ENCODE data around the gene TMEM269. TPM values are rescaled to one million over a fixed set of nuclear protein-coding genes. Genes with fewer than 3 reads are reported as not detected.
"Not testable (repeated sequence)": the region's sequence is repeated elsewhere in the genome, so short reads cannot be mapped to it uniquely, and the experiment has no call there.

Gene TMEM269
- total RNA-seq, 1 donor from 2014 or later, result 0.06 TPM

GRCh38 chr1:42774928-42775526 is 9.8 kb upstream of the TMEM269 start:
- no peak for DNase-seq (ENCODE audit: low spot score)

GRCh38 chr1:42776502-42776901 is 8.3 kb upstream of the TMEM269 start:
- no peak for DNase-seq (ENCODE audit: low spot score)

DNA sequence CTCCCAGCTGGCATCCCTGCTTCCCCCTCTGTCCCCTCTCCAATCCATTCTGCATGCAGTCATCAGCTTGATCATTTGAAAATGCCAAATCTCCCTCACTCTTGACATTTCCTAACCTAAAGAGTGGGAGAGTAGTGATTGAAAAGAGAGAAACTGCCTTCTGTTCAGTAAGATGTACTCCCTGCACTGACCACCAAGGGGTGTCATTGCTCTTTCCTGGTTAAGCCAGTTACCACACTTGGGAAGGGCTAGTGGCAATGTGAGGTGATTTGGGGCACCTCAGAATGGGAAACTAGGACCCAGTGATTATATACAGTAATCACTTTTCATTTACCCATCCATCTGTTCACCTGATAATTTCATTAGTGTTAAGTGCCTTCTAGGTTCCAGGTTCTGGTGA is 6.9 kb upstream of the TMEM269 start:
- no peak for DNase-seq (ENCODE audit: low spot score)

DNA sequence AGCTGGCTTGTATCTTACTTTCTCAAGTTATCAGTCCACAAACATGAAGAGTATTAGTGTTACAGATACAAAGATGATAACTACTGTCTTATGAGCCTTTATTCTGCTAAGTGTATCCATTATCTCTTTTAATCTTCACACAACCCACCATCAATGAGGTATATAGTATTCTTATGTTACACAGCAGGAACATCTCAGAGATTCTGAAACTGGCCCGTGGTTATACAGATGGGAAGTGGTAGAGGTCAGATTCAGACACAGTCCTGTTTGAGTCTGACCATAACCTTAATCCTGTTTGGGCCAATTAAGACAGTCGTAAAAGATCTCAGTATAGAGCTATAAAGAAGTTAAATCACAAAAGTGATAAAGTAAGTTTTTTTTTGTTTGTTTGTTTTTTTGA is 5.1 kb upstream of the TMEM269 start:
- no peak for DNase-seq (ENCODE audit: low spot score)

DNA sequence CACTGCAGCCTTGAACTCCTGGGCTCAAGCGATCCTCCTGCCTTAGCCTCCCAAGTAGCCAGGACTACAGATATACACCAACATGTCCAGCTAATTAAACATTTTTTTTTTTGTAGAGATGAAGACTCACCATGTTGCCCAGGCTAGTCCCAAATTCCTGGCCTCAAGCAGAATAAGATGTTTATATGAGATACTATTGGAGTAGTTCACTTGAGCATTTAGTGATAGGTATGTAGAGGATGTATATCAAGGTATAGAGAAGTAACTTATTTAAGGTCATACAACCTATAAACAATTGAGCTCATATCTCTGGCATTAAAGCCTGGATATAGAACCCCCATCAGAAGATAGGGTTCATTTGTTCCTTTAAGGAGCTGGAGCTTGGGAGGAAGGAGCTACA is 4.6 kb upstream of the TMEM269 start:
- no peak for DNase-seq (ENCODE audit: low spot score)

- no peak for DNase-seq (ENCODE audit: low spot score)
Observed at GRCh38 chr1:42783092-42783491, 1.7 kb upstream of the TMEM269 start.

GRCh38 chr1:42784547-42784945 is 245 bp upstream of the TMEM269 start:
- DNase-seq (ENCODE audit: low spot score), result no peak

- no peak for DNase-seq (ENCODE audit: low spot score)
Observed at GRCh38 chr1:42786097-42786496, 1.3 kb downstream of the TMEM269 start.

- DNase-seq (ENCODE audit: low spot score), result no peak
Observed at GRCh38 chr1:42788021-42788420, 3.2 kb downstream of the TMEM269 start.

DNA sequence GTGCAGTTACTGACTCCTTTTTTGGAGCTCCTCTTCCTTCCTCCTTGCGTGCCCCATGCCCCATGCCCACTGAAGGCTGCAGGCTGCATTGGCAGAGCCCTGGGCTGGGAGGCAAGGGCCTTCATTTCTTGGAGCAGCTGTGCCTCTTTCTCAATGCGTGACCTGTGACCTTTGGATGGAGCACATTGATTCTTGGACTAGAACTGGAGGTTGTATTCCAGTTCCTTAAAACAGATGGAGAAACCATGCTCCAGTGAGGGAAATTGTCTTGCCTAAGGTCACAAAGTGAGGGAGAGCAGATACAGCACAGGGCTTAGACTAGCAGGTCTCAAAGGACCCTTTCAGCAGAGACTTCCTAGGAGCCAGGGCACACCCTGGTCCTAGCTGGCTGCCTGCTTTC is 9.0 kb downstream of the TMEM269 start:
- no peak for DNase-seq (ENCODE audit: low spot score)

DNA sequence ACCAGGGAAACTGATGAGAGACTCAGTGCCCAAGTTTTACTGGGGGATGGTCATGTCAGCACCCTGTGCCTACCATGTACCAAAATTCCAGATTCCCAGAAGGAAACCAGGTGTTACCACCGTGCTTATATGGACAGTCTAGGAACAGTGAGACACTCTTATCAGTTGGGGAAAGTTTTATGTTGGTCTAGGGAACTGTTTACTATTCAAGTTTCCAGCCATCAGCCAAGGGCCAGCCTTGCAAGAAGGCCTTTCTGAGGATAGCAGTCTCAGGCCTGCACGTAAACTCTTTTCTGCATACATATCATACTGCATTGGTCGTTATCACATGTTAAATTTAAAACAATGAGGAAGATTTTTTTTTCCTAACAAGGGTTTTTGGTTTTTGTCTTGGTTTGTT is 12.6 kb downstream of the TMEM269 start:
- no peak for DNase-seq (ENCODE audit: low spot score)

GRCh38 chr1:42797979-42798378 is 13.2 kb downstream of the TMEM269 start:
- DNase-seq (ENCODE audit: low spot score), result no peak

- no peak for DNase-seq (ENCODE audit: low spot score)
Observed at GRCh38 chr1:42801832-42802473, 17.2 kb downstream of the TMEM269 start.

DNA sequence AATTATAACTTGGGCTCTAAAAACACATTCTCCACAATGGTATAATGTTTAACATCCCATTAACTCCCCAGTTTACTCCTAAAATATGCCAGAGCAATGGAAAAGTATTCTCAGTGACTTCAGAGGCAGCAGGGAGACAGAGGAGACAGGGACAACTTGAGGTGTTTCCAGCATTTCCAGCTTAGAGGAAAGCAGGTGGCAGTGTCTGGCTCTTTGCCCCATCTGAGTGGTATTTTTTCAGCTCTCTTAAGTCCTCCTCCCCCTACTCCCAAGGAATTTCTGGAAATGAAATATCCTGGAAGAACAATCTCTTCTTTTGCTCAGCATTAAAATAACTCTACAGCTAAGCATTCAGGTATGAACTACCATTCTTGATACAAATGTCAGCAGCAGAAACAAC is 21.4 kb downstream of the TMEM269 start:
- DNase-seq (ENCODE audit: low spot score), result no peak

GRCh38 chr1:42806593-42806992 is 21.8 kb downstream of the TMEM269 start:
- DNase-seq (ENCODE audit: low spot score), result no peak

- no peak for DNase-seq (ENCODE audit: low spot score)
Observed at GRCh38 chr1:42807056-42807668, 22.4 kb downstream of the TMEM269 start.

DNA sequence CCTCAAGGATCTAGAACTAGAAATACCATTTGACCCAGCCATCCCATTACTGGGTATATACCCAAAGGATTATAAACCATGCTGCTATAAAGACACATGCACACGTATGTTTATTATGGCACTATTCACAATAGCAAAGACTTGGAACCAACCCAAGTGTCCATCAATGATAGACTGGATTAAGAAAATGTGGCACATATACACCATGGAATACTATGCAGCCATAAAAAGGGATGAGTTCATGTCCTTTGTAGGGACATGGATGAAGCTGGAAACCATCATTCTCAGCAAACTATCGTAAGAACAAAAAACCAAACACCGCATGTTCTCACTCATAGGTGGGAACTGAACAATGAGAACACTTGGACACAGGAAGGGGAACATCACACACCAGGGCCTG is 30.0 kb downstream of the TMEM269 start:
- DNase-seq (ENCODE audit: low spot score), result not testable (repeated sequence)

- DNase-seq (ENCODE audit: low spot score), result no peak
Observed at GRCh38 chr1:42815941-42816584, 31.3 kb downstream of the TMEM269 start.

DNA sequence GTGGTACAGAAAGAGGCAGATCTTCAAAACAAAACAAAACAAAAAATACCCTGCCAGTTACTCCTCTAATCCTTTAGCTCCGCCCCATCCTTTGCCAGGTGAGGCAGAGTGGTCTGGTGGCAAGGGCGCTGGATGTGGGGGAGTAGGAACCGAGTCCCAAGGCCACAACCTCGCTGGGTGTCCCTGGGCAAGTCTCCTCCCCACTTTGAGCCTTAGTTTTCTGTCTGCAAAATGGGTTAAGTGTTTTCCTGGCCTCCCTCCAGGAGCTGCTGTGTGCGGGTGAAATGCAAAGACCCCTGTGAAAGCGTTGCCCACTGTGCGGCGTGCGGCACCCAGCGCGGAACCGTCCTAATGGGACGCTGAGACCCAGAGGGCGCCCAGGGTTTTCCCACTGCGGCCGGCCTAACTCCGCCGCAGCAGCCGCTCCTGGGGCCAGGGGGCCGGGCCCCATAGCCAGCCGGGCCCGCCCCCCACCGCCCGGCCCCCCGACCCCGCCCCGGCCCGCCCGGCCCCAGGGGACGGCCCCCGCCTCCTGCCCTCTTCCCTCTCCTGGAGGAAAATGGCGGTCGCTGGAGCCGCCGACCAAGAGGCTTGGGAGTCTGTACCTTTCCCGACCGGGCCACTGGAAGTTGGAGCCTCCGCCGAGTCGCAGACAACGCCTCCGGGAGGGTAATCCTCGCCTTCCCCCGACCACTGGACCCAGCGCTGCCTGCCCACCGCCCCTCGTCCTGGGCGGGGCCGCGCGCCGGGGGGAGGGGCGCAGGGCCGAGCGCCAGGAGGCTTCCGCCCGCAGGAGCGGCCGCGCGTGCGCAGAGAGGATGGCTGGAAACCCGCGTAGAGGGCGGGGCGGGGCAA is 32.0 kb downstream of the TMEM269 start, which contains the start of the genes ERMAP and SVBP:
ERMAP (plus strand) TSS at position 538 of the 855 bp plus-strand sequence. CDS start 13,327 bp downstream, outside the sequence.
SVBP (minus strand) TSS at position 813 of the 855 bp plus-strand sequence. CDS start 853 bp downstream, outside the sequence.
- peak; percentile 95 for DNase-seq (ENCODE audit: low spot score)

DNA sequence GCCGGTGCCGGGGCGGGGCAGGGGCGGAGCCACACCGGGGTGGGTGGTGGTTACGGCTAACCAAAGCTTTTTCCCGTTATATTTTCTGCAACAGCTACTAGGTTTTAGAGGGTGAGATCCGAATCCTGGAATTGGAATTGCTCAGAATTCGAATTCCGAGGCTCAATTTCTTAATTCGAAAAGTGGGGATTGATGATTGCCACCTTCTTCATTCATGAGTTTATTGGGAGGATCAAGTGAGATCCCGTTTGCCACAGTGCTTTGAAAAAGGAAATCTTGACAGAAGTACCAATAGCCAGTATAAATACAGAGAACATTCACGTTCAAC is 32.6 kb downstream of the TMEM269 start:
- DNase-seq (ENCODE audit: low spot score), result no peak

DNA sequence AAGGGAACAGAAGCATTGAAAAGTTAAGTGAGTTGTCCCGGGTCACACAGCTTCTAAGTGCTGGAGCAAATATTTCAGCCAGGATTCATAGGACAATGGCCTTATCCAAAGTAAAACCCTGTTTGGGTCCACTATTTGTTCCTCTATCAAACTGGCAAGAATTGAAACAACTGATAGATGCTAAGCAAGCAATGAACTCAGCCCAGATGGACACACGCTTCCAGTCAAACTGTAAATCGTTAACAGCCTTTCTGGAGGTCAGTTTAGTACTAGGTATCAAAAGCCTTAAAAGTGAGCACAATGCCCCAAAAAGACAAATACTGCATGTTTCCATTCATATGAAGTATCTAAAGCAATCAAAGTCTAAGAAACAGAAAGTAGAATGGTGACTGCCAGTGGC is 33.2 kb downstream of the TMEM269 start:
- DNase-seq (ENCODE audit: low spot score), result no peak

GRCh38 chr1:42820813-42821212 is 36.0 kb downstream of the TMEM269 start:
- no peak for DNase-seq (ENCODE audit: low spot score)

Data from mucosa of gallbladder (tissue), 1 donor.